NCI-H748 (cell line): ENCODE measurements around the gene LAMB4.

Source experiments
- DNase-seq: peaks from one replicate; lab custom pipeline; 2025; ENCODE audit not compliant: unreplicated experiment; lab: John Stamatoyannopoulos, UW

The LAMB4 gene

DNA sequence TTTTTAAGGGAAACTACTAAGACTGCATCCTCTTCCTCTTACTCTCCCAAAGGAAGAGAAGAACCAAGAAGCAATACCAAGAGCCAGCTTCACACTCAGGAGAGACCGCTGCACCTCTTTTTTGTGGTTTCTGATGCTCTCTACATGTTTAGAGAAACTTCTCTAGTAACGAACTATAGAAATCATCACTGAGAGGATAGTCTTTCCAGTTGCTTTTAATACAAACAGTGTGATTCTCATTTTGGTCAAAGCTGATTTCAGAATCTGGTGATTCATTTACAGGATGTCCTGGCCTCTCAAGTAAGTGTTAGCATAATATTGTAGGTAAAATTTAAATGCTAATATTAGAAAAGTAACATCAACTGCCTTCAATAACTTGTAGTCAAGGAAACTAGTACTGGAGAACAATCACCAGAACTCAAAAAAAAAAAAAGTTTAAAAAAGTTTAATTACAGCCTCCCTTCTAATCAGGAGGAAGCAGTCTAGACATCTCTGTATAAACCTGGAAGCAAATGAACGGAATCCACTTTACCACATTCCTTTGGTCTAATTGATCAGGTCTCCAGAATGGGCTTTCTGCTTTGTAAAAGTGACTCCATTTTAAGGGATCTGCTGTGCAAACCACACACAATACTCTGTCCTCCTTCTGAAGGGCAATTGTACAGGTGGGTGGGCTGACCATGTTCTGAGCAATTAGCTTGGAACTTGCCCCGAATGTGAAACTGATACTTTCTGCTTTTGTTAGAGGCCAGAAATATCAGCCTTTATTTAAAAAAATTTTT is 130.2 kb downstream of the LAMB4 start:
- no peak for DNase-seq

- DNase-seq = no peak
Observed at GRCh38 chr7:107998660-107999480, 131.3 kb downstream of the LAMB4 start.

DNA sequence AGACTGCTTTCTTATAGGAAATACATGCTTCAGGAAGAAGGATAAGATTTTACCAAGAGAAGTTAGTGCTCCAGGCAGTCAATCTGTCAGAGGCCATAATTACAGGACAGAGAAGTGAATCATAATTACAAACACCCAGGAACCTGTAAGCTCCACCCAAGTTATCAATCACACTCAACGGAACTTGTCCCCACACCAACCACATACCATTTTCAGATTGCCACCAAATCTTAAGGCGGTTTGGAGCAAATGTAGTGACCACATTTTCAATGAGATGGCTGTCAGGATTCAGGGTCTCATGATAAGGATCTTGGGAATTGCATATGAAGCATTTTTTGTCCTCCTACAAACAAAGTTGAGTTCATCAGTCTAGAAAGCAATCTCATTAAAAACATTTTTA is 132.0 kb downstream of the LAMB4 start:
- no peak for DNase-seq

DNA sequence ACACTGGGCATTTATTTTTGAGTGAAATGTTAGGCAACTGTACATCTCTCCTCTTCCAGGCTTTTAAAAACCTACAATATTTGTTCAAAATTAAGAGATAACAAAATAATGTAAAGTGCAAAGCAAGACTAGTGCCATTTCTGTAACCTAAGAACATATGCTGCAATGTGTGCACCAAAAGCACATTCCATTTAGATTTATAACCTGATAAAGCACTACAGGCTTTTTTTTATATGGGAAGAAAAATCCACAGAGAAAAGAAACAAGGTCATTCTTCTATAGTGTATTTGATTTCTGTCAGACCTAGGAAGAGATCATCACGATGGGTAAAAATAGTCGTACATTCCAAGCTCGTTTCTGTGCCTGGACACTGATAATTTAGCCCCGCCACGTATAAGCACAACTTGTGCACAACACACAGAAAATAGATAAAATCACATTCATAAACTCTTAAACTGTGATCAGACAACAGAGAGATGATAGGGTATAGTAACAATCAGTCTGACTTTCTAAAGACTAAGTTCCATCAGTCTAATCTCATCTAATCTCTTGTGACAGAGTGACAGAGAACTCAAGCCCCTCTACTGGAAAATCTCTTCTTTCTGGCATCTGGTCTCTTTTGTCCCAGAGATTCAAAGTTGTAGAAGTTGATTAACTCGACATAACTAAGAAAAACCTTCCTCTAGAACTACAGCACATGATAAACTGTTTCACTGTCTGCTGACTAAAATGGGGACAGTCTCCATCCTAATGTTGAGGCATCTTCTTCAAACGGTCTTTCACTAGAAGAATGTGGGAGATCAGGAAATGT is 133.9 kb downstream of the LAMB4 start:
- DNase-seq = no peak

- DNase-seq = peak; percentile 69
Observed at GRCh38 chr7:107995184-107996071, 134.7 kb downstream of the LAMB4 start.

DNA sequence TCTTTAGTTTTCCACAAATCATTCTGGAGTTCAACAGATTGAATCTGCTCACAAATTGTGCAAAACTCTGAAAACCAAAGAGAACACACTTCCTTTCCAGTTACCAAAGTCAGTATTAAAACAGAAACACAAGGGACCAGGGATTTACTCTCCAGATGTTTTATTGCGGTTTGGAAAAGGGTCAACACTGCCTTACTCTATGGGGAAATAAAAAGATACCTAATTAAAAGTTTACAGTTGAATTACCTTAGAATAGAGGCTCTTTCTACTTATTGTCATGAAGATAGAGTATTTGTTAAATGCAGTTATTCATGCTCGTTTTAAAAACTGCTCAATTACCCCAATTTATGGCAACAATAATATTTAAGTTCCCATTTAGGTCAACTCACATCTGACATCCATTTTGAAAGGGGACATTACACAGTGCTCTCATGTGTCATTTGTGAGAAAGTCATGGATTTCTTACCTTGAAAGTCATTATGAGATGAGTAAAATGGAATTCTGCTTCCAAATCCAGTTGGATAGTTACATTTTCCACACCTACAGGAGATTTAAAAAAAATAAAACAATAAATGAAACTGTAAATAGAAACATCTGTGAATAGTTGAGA is 135.6 kb downstream of the LAMB4 start:
- DNase-seq = peak; percentile 57

DNA sequence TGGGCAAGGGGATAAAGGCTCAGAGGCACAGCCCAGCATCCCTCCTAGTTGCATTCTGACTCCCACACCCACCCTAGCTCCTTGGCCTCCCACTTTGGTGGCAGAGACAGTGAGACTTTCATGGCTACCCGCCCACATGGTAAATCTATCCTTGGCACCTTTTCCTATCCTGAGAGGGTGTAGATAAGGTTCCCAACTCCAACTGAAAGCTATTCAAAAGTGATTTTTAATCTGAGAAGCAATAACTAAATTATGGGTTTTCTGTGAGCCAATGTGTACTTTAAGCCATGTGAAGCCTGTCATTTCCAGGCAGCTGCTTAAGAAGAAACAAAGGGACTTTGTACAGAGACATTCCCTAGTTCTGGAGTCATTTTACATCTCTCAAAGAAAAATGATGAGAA is 136.3 kb downstream of the LAMB4 start:
- peak; percentile 80 for DNase-seq

GRCh38 chr7:107989618-107990373 is 140.4 kb downstream of the LAMB4 start:
- no peak for DNase-seq

DNA sequence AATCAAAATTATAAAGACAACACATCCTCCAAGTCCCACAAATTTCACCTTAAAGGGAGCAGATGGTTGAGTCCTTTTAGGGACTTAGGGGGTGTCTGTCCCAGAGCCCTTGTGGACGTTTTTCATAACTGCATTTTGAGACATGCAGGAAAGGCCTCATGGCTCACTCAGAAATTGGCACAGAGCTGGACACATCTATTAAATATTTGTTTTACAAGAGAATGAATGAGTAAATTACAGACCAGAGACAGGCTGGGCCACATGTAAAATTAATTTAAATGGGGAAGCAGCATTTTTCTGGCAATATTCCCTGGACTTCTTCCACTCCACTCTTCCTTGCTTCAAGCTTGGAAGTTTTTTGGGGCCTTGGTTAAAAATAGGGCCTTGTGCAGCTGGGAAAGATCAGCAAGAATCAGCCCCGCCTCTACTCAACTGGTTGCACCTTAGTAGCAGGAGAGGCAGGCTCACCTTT is 147.2 kb downstream of the LAMB4 start:
- DNase-seq = peak; percentile 47

GRCh38 chr7:107982042-107982840 is 147.9 kb downstream of the LAMB4 start:
- DNase-seq = peak; percentile 38

DNA sequence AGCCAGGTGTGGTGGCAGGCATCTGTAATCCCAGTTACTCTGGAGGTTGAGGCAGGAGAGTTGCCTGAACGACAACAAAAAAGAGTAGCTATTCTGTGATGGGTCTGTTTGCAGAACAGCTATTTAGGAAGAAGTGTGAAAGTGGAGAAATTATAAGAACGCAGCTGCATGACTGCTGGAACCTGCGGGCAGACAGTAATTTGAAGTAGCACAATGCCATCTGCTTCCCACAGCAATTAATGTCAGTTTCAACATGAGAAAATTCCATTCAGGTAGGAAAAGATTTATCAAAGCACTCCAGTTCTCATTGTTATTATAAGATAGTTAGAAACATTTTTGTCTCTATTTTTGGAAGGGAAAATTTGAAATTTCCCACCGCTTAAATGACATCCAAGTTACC is 148.7 kb downstream of the LAMB4 start:
- no peak for DNase-seq

- DNase-seq = no peak
Observed at GRCh38 chr7:107980671-107981190, 149.4 kb downstream of the LAMB4 start.

- no peak for DNase-seq
Observed at GRCh38 chr7:107980171-107980570, 150.0 kb downstream of the LAMB4 start.

DNA sequence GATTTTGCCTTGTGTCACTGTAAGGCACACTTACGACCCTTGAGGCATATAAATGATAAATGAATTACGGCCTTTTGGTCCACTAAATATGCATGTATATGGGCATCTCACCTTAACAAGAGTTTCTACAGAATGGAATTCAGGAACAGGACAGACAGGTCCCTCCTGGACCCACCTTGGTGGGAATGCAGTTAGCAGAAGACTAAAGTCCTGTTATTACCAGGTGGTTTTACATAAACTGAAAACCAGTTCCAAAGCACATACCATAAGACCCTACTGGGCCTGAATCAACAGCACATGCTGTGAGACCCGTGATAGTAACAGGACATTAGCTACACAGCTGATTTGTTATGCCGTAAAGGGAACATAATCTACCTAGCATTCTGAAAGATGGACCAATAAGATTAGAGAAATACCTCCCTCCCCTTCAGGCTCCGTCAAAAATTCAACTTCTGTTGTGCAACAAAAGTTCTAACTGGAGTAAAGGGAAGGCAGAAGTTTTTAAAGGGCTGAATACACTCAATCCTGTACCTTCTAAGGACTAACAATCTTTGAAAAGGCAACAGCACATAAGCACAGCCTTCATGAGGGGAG is 151.2 kb downstream of the LAMB4 start:
- no peak for DNase-seq

DNA sequence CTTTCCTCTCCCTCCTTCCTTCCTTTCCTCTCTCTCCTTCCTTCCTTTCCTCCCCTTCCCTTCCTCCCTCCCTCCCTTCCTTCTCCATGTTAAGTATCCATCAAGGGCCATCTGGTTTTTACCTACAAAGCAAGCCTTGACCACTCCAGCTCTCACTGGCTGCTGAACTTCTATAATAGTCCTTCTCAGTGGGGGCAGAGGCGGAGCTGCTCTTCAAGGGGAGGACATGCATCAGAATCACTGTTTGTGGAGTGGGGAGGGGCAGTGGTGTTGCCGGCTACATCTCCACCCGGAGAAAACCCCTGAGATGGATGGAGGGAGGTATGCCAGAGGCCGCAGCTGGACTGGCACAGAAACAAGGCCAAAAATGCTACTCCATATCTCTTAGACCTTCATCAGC is 153.1 kb downstream of the LAMB4 start:
- DNase-seq = peak; percentile 13

DNA sequence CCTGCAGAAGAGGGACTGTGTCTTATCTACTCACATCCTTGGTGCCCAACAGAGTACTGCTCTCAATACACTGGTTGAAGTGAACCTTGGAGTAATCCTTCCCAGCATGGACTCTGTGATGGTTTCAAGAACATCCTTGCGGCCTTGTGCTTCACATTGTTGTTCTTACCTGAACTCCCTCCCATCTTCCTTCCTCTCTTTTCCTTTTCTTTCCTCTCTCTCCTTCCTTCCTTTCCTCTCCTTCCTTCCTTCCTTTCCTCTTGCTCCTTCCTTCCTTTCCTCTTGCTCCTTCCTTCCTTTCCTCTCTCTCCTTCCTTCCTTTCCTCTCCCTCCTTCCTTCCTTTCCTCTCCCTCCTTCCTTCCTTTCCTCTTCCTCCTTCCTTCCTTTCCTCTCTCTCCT is 153.5 kb downstream of the LAMB4 start:
- no peak for DNase-seq

DNA sequence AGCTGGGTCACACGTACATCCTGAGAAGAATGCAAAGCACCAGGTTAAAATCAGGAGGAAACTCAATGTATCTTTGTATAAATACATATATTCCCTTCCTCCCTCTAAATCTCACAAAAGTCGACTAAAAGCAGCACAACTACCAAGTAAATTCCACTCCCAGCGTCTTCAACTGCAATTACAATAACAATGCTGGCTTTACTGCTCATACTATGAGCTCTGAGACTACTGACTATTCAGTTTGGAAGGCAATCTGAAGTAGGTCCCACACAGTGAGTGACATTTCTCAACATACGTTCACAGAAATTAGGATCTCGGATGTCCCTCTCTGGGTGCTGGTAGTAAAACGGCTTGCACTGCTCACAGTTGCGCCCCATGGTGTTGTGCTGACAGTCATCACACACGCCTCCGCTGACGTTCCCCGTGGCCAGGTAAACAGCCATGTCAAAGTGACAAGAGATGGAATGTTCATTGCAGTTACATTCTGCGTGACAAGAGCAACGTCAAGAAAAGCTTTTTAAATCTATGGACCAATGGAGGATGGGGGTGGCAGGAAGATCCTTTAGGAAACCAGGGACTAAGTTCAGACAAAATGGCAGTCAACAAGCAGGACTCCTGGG is 154.7 kb downstream of the LAMB4 start:
- DNase-seq = no peak
